ENCODE data around the gene MPPE1. TPM values are rescaled to one million over a fixed set of nuclear protein-coding genes. Genes with fewer than 3 reads are reported as not detected.

The MPPE1 gene
- total and polyA plus RNA-seq, 2 of the 4 experiments (the other 2 are of a cell fraction) = 13.8 to 19.9 TPM

GRCh38 chr18:11882636-11883035 is 25.5 kb downstream of the MPPE1 start:
- TF ChIP-seq MAZ (IDR thresholded peaks at IDR 0.05; ENCODE audit: borderline replicate concordance, low read depth, low read length) (no peak), RCOR1 (IDR thresholded peaks at IDR 0.05; ENCODE audit: insufficient replicate concordance, low read length) (no peak)

More at GRCh38 chr18:11882636-11883035, 25.5 kb downstream of the MPPE1 start:
- peak overlapping the region; percentile 24; the same call in 1 of the 2 replicates for H3K27ac ChIP-seq (ENCODE audit: insufficient read depth, low read length)
- no peak overlapping the region for H3K18ac ChIP-seq (ENCODE audit: low read depth, low read length)
- no peaks in the 10 kb centered on the region for H4K20me1 ChIP-seq (ENCODE audit: insufficient read depth, low read length)
- intact Hi-C loops (cut with micrococcal nuclease) (no loop called here), dilution Hi-C loops (cut with HindIII; ENCODE audit: low sequenced_read_pairs, unreplicated experiment) (no loop called here), in situ Hi-C loops (cut with MboI; ENCODE audit: low sequenced_read_pairs) (no loop called here)
- H3K4me1 ChIP-seq (ENCODE audit: control insufficient read depth, insufficient read depth, low read length) = no peaks in the 10 kb centered on the region
- no peak overlapping the region for H2AK9ac ChIP-seq (replicated peaks; ENCODE audit: low read depth, low read length, poor library complexity)
- H3K36me3 ChIP-seq (ENCODE audit: control insufficient read depth, insufficient read depth, low read length) = peaks cover 22% of the 10 kb centered on the region
- ChIA-PET CTCF (no interaction called here), POLR2A (ENCODE audit: unreplicated experiment) (interaction anchor here (0.8 kb wide), 1 partner anchor 11 kb away, joined by 6 read pairs; no protein-coding TSS in a partner anchor)
- no peak for ATAC-seq (ENCODE audit: low read depth)
- H2BK120ac ChIP-seq (ENCODE audit: low read depth, low read length) = no peak overlapping the region; the same call in 1 of the 2 replicates
- H3K4me3 ChIP-seq (ENCODE audit: insufficient read depth, low read depth, low read length) = no peak overlapping the region
- no peak overlapping the region for H3K56ac ChIP-seq (ENCODE audit: extremely low read depth, insufficient read depth, low read length)
- no CpG with 5 or more reads among the region's 4 CpGs for WGBS, 2 experiments (ENCODE audit: extremely low coverage in 2 of 2, insufficient read length in 1 of 2)
- no peak overlapping the region for H2AFZ ChIP-seq (replicated peaks; ENCODE audit: low read length, poor library complexity)
- H4K91ac ChIP-seq (ENCODE audit: insufficient read depth, low read depth, low read length) = no peak overlapping the region
- H4K8ac ChIP-seq (ENCODE audit: low read depth in 2 of 2, low read length in 2 of 2) = no peak overlapping the region
- H3K4ac ChIP-seq (ENCODE audit: low read depth, low read length) = no peak overlapping the region
- peaks cover 10% of the 10 kb centered on the region for H3K9me1 ChIP-seq (ENCODE audit: insufficient read depth, low read length)
- H3K9ac ChIP-seq (ENCODE audit: low read depth, low read length) = no peak overlapping the region
- H3K4me2 ChIP-seq (ENCODE audit: low read depth, low read length) = no peak overlapping the region
- H2BK5ac ChIP-seq (ENCODE audit: low read depth, low read length, poor library complexity, severe bottlenecking) = no peak overlapping the region
- H2AK5ac ChIP-seq (ENCODE audit: low read depth, low read length) = no peak overlapping the region
- no peaks in the 10 kb centered on the region for H3K79me1 ChIP-seq (ENCODE audit: low read depth in 1 of 2, low read length in 2 of 2)
- H3K27me3 ChIP-seq (ENCODE audit: control insufficient read depth, insufficient read depth, low read length) = no peaks in the 10 kb centered on the region
- no TSS peak for BruUV-seq (replicated peaks)
- no peak overlapping the region for H3K23ac ChIP-seq (ENCODE audit: low read depth, low read length)
- H2BK20ac ChIP-seq (ENCODE audit: low read depth, low read length) = no peak overlapping the region
- H3K14ac ChIP-seq (replicated peaks; ENCODE audit: low read depth, low read length) = peak overlapping the region; percentile 7; the same call in 1 of the 2 replicates
- H4K5ac ChIP-seq (ENCODE audit: low read depth, low read length) = no peak overlapping the region
- 0 out of 3 replicates have a peak overlapping the region, but pooled peaks have one; percentile 34 for H2BK15ac ChIP-seq (ENCODE audit: low read depth, low read length)
- no peaks in the 10 kb centered on the region for H3K9me3 ChIP-seq (ENCODE audit: control insufficient read depth, insufficient read depth, low read length)
- no peak for DNase-seq

All from IMR-90 (cell line).